GM19455 (cell line): Measurements from ENCODE around the gene FZD1.

Source experiments
- ATAC-seq: cut with Tn5 transposase; IDR thresholded peaks from one replicate; pipeline ENCODE4 v1.9.1; 2021; ENCODE audit not compliant: unreplicated experiment

FZD1 gene

GRCh38 chr7:91264046-91264923 lies at the start of gene FZD1:
TSS of gene FZD1 (plus strand) at chr7:91264433. CDS start at chr7:91264881, 448 bp downstream.
- peak; percentile 93 for ATAC-seq

- ATAC-seq, result no peak
These were observed 37.8 kb upstream of the FZD1 start for GRCh38 chr7:91226411-91226810.

GRCh38 chr7:91228327-91228726 lies 35.9 kb upstream of the FZD1 start:
- ATAC-seq, result no peak

- ATAC-seq, result no peak
These were observed 35.2 kb upstream of the FZD1 start for GRCh38 chr7:91228927-91229558.

GRCh38 chr7:91230100-91230499 lies 34.1 kb upstream of the FZD1 start:
- ATAC-seq, result no peak

GRCh38 chr7:91230503-91230902 lies 33.7 kb upstream of the FZD1 start:
- no peak for ATAC-seq

GRCh38 chr7:91233212-91233611 lies 31.0 kb upstream of the FZD1 start:
- no peak for ATAC-seq

- no peak for ATAC-seq
These were observed 28.9 kb upstream of the FZD1 start for GRCh38 chr7:91235211-91235832.

- ATAC-seq, result no peak
These were observed 25.0 kb upstream of the FZD1 start for GRCh38 chr7:91239171-91239604.

- ATAC-seq, result no peak
These were observed 24.5 kb upstream of the FZD1 start for GRCh38 chr7:91239772-91240171.

- ATAC-seq, result no peak
These were observed 23.8 kb upstream of the FZD1 start for GRCh38 chr7:91240376-91240941.

GRCh38 chr7:91242097-91242844 lies 22.0 kb upstream of the FZD1 start:
- no peak for ATAC-seq

GRCh38 chr7:91243591-91244301 lies 20.5 kb upstream of the FZD1 start:
- no peak for ATAC-seq

- no peak for ATAC-seq
These were observed 16.7 kb upstream of the FZD1 start for GRCh38 chr7:91247500-91247899.

GRCh38 chr7:91248996-91249395 lies 15.2 kb upstream of the FZD1 start:
- no peak for ATAC-seq

- no peak for ATAC-seq
These were observed 14.6 kb upstream of the FZD1 start for GRCh38 chr7:91249506-91250233.

GRCh38 chr7:91250706-91251105 lies 13.5 kb upstream of the FZD1 start:
- no peak for ATAC-seq

GRCh38 chr7:91251877-91252276 lies 12.4 kb upstream of the FZD1 start:
- no peak for ATAC-seq

GRCh38 chr7:91263384-91264045 lies 718 bp upstream of the FZD1 start:
- ATAC-seq, result no peak
